Endothelial cell of umbilical vein (primary cell): ENCODE data around the gene HMBS.

Experiments used
- EZH2 ChIP-seq: IDR thresholded peaks from 2 replicates; pipeline ENCODE4 v1.6.1; 2012; ENCODE audit warnings: borderline replicate concordance, low read depth, mild to moderate bottlenecking, moderate library complexity, low read length, inconsistent platforms; ENCODE audit not compliant: severe bottlenecking
- FOS ChIP-seq: IDR thresholded peaks from 2 replicates; pipeline ENCODE4 v1.6.1; 2011; ENCODE audit warnings: mild to moderate bottlenecking, low read length, moderate library complexity, borderline replicate concordance; ENCODE audit not compliant: insufficient read depth
- GATA2 ChIP-seq: IDR thresholded peaks from 2 replicates; pipeline ENCODE4 v1.7.0; 2011; ENCODE audit warnings: low read depth, mild to moderate bottlenecking, moderate library complexity, mixed read lengths, low read length; ENCODE audit not compliant: insufficient read length, insufficient read depth
- JUN ChIP-seq: IDR thresholded peaks from 2 replicates; pipeline ENCODE4 v1.6.1; 2011; ENCODE audit warnings: borderline replicate concordance, low read depth; ENCODE audit not compliant: insufficient read length, insufficient read depth
- MYC ChIP-seq: IDR thresholded peaks from one replicate; pipeline ENCODE4 v1.6.1; 2011; ENCODE audit warnings: mild to moderate bottlenecking, low read depth, low read length
- POLR2A ChIP-seq: IDR thresholded peaks from 2 replicates; pipeline ENCODE4 v1.6.1; 2012; ENCODE audit warnings: low read depth, mild to moderate bottlenecking, control low read depth, low read length
- POLR2AphosphoS5 ChIP-seq: IDR thresholded peaks from 2 replicates; pipeline ENCODE4 v1.6.1; 2012; ENCODE audit warnings: low read depth, mild to moderate bottlenecking, control low read depth, low read length, moderate library complexity; ENCODE audit not compliant: insufficient read depth
- TF ChIP-seq, protein P1 (sequence below), 2 donors: IDR thresholded peaks; 1 replicate in 1 of 2; 2 replicates in 1 of 2; pipeline ENCODE4 v1.5.1; 2011; ENCODE audit warnings: low read length in 2 of 2, mild to moderate bottlenecking in 2 of 2, moderate library complexity in 2 of 2, control low read depth in 1 of 2, inconsistent platforms in 1 of 2, low read depth in 1 of 2; ENCODE audit not compliant: insufficient read depth in 1 of 2; ENCODE audit errors: extremely low read depth in 1 of 2
- TF ChIP-seq, protein P2 (sequence below): IDR thresholded peaks from 2 replicates; pipeline ENCODE4 v1.6.1; 2011; ENCODE audit not compliant: insufficient read depth, insufficient read length

DNA sequence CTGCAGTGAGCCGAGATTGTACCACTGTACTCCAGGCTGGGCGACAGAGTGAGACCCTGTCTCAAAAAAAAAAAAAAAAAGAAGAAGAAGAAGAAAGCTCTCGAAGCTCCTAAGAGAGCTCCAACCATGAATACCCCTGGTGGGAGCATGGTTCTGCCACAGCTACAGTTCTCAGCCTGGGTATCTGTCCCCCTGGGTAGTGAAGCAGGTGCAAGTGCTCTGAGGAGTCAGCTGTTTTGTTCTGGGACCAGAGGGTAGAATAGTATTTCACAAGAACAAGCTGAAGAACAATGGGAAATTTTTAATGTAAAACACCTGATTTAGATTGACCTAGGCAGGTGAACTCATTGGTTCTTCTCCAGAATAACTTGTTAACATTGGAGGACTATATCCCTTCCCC lies 23.4 kb upstream of the HMBS start:
- TF ChIP-seq, protein P1, sequence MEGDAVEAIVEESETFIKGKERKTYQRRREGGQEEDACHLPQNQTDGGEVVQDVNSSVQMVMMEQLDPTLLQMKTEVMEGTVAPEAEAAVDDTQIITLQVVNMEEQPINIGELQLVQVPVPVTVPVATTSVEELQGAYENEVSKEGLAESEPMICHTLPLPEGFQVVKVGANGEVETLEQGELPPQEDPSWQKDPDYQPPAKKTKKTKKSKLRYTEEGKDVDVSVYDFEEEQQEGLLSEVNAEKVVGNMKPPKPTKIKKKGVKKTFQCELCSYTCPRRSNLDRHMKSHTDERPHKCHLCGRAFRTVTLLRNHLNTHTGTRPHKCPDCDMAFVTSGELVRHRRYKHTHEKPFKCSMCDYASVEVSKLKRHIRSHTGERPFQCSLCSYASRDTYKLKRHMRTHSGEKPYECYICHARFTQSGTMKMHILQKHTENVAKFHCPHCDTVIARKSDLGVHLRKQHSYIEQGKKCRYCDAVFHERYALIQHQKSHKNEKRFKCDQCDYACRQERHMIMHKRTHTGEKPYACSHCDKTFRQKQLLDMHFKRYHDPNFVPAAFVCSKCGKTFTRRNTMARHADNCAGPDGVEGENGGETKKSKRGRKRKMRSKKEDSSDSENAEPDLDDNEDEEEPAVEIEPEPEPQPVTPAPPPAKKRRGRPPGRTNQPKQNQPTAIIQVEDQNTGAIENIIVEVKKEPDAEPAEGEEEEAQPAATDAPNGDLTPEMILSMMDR (IDR thresholded peaks at IDR 0.05; ENCODE audit: extremely low read depth in 1 of 2, insufficient read depth in 1 of 2, low read depth in 1 of 2, low read length in 2 of 2) = no peak
- TF ChIP-seq FOS (no peak), POLR2A (no peak), JUN (no peak), MYC (no peak), POLR2AphosphoS5 (no peak), EZH2 (no peak), GATA2 (no peak)
- TF ChIP-seq, protein P2, sequence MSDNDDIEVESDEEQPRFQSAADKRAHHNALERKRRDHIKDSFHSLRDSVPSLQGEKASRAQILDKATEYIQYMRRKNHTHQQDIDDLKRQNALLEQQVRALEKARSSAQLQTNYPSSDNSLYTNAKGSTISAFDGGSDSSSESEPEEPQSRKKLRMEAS = no peak
